Astrocyte (in vitro differentiated cells and primary cell): Measurements from ENCODE around the gene TRPV5. TPM values are rescaled to one million over a fixed set of nuclear protein-coding genes. Genes with fewer than 3 reads are reported as not detected.

ENCODE experiments used
- DNase-seq: peaks from one replicate; pipeline ENCODE4 v3.0.0-alpha.2; 2010; ENCODE audit warnings: low read depth
- FAIRE-seq: peaks from 2 replicates; lab custom pipeline; 2011; peaks lifted over from hg19 to GRCh38; lab: Jason Lieb, UNC
- H2AFZ ChIP-seq: 2 replicates; pipeline ENCODE4 v1.6.0; 2012; ENCODE audit warnings: low read depth, low read length, inconsistent platforms
- H3K27ac ChIP-seq: 2 replicates; pipeline ENCODE4 v1.5.1; 2011; ENCODE audit warnings: low read depth, low read length, inconsistent platforms
- H3K27me3 ChIP-seq: 2 replicates; pipeline ENCODE4 v1.6.0; 2011; ENCODE audit warnings: low read length, inconsistent platforms; ENCODE audit not compliant: insufficient read depth
- H3K36me3 ChIP-seq: 2 replicates; pipeline ENCODE4 v1.5.1; 2011; ENCODE audit warnings: low read length, inconsistent platforms; ENCODE audit not compliant: insufficient read depth
- H3K4me1 ChIP-seq: 2 replicates; pipeline ENCODE4 v1.5.1; 2011; ENCODE audit warnings: low read length, inconsistent platforms; ENCODE audit not compliant: insufficient read depth
- H3K4me2 ChIP-seq: 2 replicates; pipeline ENCODE4 v1.6.0; 2012; ENCODE audit warnings: low read length, inconsistent platforms
- H3K4me3 ChIP-seq: 2 replicates; pipeline ENCODE4 v1.5.1; 2011; ENCODE audit warnings: low read depth, mild to moderate bottlenecking, low read length, inconsistent platforms; ENCODE audit not compliant: insufficient read depth
- H3K79me2 ChIP-seq: 2 replicates; pipeline ENCODE4 v1.6.0; 2012; ENCODE audit warnings: mild to moderate bottlenecking, low read length, inconsistent platforms; ENCODE audit not compliant: insufficient read depth
- H3K9ac ChIP-seq: 2 replicates; pipeline ENCODE4 v1.6.0; 2012; ENCODE audit warnings: mild to moderate bottlenecking, low read length, inconsistent platforms
- H3K9me3 ChIP-seq: 2 replicates; pipeline ENCODE4 v1.5.1; 2012; ENCODE audit warnings: low read depth, mild to moderate bottlenecking, low read length, inconsistent platforms; ENCODE audit not compliant: insufficient read depth
- H4K20me1 ChIP-seq: 2 replicates; pipeline ENCODE4 v1.6.0; 2012; ENCODE audit warnings: low read length, inconsistent platforms; ENCODE audit not compliant: insufficient read depth
- H3K27ac Mint-ChIP-seq: one replicate; pipeline ENCODE4 v1.8.0; 2021; ENCODE audit warnings: mild to moderate bottlenecking, mixed read lengths; ENCODE audit not compliant: unreplicated experiment
- H3K27me3 Mint-ChIP-seq: one replicate; pipeline ENCODE4 v1.8.0; 2021; ENCODE audit warnings: low read depth, mixed read lengths; ENCODE audit not compliant: unreplicated experiment
- H3K36me3 Mint-ChIP-seq: one replicate; pipeline ENCODE4 v1.8.0; 2021; ENCODE audit warnings: low read depth, mixed read lengths; ENCODE audit not compliant: unreplicated experiment
- H3K4me1 Mint-ChIP-seq: one replicate; pipeline ENCODE4 v1.8.0; 2021; ENCODE audit warnings: low read depth, mixed read lengths; ENCODE audit not compliant: unreplicated experiment
- H3K4me3 Mint-ChIP-seq: one replicate; pipeline ENCODE4 v1.8.0; 2021; ENCODE audit warnings: mild to moderate bottlenecking, moderate library complexity, mixed read lengths; ENCODE audit not compliant: unreplicated experiment
- H3K9me3 Mint-ChIP-seq: one replicate; pipeline ENCODE4 v1.8.0; 2021; ENCODE audit warnings: mild to moderate bottlenecking, mixed read lengths; ENCODE audit not compliant: unreplicated experiment
- EZH2 ChIP-seq: IDR thresholded peaks from 2 replicates; pipeline ENCODE4 v1.6.1; 2012; ENCODE audit warnings: mild to moderate bottlenecking, low read length, inconsistent platforms; ENCODE audit not compliant: insufficient read depth
- total RNA-seq: library from RNA; stranded (reverse); gene quantifications from 2 replicates; pipeline ENCODE4 v1.2.1, GENCODE V29; 2021
- TF ChIP-seq, protein P1 (sequence below): IDR thresholded peaks from 2 replicates; pipeline ENCODE4 v1.5.1; 2011; ENCODE audit warnings: low read depth, mild to moderate bottlenecking, inconsistent platforms, low read length, moderate library complexity; ENCODE audit not compliant: insufficient read depth

The TRPV5 gene
- total RNA-seq, 1 donor from 2014 or later: not detected

DNA sequence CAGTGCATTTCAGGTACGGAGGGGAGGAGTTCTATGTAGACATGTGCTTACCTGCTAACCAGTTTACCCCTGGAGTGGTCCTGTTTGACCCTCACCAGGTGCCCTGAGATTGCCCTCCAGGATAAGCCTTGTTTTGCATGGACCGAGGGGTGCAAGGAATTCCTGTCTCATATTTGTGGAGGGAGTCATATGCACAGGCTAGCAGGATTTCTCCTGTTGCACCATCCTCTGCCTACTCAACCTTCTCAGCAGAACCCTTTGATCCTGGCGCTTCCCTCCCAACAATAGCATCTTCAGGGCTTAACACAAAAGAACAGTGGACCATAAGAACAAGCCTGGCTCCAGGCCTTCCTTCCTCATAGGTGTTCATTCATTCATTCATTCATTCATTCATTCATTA is 55.2 kb downstream of the TRPV5 start:
- Histone ChIP-seq H3K79me2 (no peaks in the 10 kb centered on the region), H3K4me2 (no peak overlapping the region), H3K27ac (no peak overlapping the region), H4K20me1 (no peaks in the 10 kb centered on the region), H3K27me3 (peaks cover 11% of the 10 kb centered on the region), H3K4me1 (no peaks in the 10 kb centered on the region), H3K36me3 (no peaks in the 10 kb centered on the region), H3K9ac (no peak overlapping the region), H3K9me3 (no peaks in the 10 kb centered on the region), H2AFZ (no peak overlapping the region), H3K4me3 (no peak overlapping the region)
- Mint-ChIP-seq H3K9me3 (peaks cover 12% of the 10 kb centered on the region), H3K27me3 (peaks cover 64% of the 10 kb centered on the region), H3K4me1 (no peaks in the 10 kb centered on the region), H3K36me3 (peaks cover 7% of the 10 kb centered on the region), H3K27ac (no peak overlapping the region), H3K4me3 (no peak overlapping the region)
- no peak for DNase-seq
- no peak for FAIRE-seq
- TF ChIP-seq, protein P1, sequence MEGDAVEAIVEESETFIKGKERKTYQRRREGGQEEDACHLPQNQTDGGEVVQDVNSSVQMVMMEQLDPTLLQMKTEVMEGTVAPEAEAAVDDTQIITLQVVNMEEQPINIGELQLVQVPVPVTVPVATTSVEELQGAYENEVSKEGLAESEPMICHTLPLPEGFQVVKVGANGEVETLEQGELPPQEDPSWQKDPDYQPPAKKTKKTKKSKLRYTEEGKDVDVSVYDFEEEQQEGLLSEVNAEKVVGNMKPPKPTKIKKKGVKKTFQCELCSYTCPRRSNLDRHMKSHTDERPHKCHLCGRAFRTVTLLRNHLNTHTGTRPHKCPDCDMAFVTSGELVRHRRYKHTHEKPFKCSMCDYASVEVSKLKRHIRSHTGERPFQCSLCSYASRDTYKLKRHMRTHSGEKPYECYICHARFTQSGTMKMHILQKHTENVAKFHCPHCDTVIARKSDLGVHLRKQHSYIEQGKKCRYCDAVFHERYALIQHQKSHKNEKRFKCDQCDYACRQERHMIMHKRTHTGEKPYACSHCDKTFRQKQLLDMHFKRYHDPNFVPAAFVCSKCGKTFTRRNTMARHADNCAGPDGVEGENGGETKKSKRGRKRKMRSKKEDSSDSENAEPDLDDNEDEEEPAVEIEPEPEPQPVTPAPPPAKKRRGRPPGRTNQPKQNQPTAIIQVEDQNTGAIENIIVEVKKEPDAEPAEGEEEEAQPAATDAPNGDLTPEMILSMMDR: no peak
- no peak for TF ChIP-seq EZH2

DNA sequence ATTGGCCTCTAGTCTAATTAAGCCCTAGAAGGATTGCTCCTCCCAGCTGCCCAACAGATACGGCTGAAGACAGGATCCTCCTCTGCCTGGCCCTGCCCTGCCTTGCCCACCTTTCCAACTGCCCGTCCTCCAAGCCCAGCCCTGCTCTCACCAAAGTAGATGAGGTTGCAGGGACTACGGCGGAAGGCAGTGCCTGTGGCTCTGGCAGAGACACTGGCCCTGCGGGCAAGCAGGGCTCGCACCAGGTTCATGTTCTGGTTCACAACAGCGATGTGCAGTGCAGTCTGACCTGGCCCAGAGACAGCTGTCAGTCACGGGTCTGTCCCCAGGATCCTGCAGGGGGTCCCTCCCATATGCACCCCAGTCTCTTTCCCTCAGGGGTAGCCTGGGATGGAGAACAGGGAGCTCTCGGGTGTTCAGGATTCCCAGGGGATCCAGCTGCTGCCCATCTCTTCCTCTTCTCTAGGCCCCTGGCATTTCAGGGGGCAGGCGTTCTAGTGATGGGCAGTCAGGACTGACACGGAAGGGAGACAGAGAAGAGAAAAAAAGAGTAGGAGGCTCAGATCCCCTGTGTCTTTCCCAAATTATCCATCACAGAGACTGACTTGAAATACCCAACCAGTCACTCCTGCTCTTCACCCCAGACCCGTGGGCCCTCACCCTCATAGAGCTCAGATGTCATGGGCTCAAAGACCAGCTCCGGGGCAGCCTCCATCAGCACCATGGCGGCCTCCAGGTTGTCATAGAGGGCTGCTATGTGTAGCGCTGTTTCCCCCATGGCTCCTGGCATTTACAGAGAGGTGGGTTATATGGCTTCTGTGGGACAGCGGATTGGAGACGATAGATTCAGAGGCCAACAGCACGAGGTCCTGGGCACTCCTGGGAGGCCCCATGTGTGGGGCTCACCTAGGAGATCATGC is 56.3 kb downstream of the TRPV5 start:
- peaks cover 9% of the 10 kb centered on the region for H3K36me3 Mint-ChIP-seq
- FAIRE-seq (no peak), DNase-seq (no peak)
- Histone ChIP-seq H3K79me2 (no peaks in the 10 kb centered on the region), H3K9ac (no peak overlapping the region), H3K4me1 (no peaks in the 10 kb centered on the region), H3K4me3 (no peak overlapping the region), H3K27me3 (peaks cover 11% of the 10 kb centered on the region), H3K36me3 (no peaks in the 10 kb centered on the region), H3K27ac (no peak overlapping the region), H4K20me1 (no peaks in the 10 kb centered on the region), H3K4me2 (no peak overlapping the region), H2AFZ (no peak overlapping the region), H3K9me3 (no peaks in the 10 kb centered on the region)
- TF ChIP-seq, protein P1: no peak
- TF ChIP-seq EZH2: no peak
- H3K27me3 Mint-ChIP-seq: peaks cover 55% of the 10 kb centered on the region
- no peak overlapping the region for H3K27ac Mint-ChIP-seq
- H3K4me1 Mint-ChIP-seq: no peaks in the 10 kb centered on the region
- no peak overlapping the region for H3K4me3 Mint-ChIP-seq
- H3K9me3 Mint-ChIP-seq: peaks cover 12% of the 10 kb centered on the region
